Coronary artery (tissue), 2 donors: ENCODE measurements around the gene DLG2.

Experiments used
- DNase-seq: peaks from one replicate; pipeline ENCODE4 v3.0.0-alpha.2; 2017; ENCODE audit warnings: low spot score
- H3K27ac ChIP-seq, 2 donors: fragments of 200-600 bp; sonication (generic); one replicate each; pipeline ENCODE4 v1.5.1; 2016 to 2019
- H3K4me3 ChIP-seq: fragments of 200-600 bp; sonication (generic); 2 replicates; pipeline ENCODE4 v1.5.1; 2016; ENCODE audit warnings: mild to moderate bottlenecking, moderate library complexity
- CTCF ChIP-seq: fragments of 200-600 bp; sonication (generic); IDR thresholded peaks from one replicate; pipeline ENCODE4 v1.5.1; 2019; ENCODE audit warnings: antibody characterized with exemption

DLG2 gene

GRCh38 chr11:83785942-83786341 is 1841.2 kb downstream of the DLG2 start:
- TF ChIP-seq CTCF = no peak

GRCh38 chr11:83784419-83784818 is 1842.7 kb downstream of the DLG2 start:
- Histone ChIP-seq H3K4me3 (no peak overlapping the region), H3K27ac (no peak overlapping the region)
- TF ChIP-seq CTCF = no peak
- no peak for DNase-seq

More at GRCh38 chr11:83785942-83786341, 1841.2 kb downstream of the DLG2 start:
- Histone ChIP-seq H3K27ac (no peak overlapping the region), H3K4me3 (no peak overlapping the region)
- no peak for DNase-seq

- no peak for DNase-seq
These were observed 1844.8 kb downstream of the DLG2 start for GRCh38 chr11:83782329-83782728.

GRCh38 chr11:83779876-83780275 is 1847.3 kb downstream of the DLG2 start:
- no peak overlapping the region for H3K4me3 ChIP-seq
- DNase-seq = no peak
- no peak overlapping the region for H3K27ac ChIP-seq
- no peak for TF ChIP-seq CTCF

More at GRCh38 chr11:83782329-83782728, 1844.8 kb downstream of the DLG2 start:
- TF ChIP-seq CTCF = no peak
- Histone ChIP-seq H3K4me3 (no peak overlapping the region), H3K27ac (no peak overlapping the region)

- TF ChIP-seq CTCF = no peak
- no peak overlapping the region for H3K4me3 ChIP-seq
- no peak for DNase-seq
- H3K27ac ChIP-seq = no peak overlapping the region
These were observed 1848.5 kb downstream of the DLG2 start for GRCh38 chr11:83778596-83778995.

GRCh38 chr11:83773950-83774880 is 1852.9 kb downstream of the DLG2 start:
- no peak for TF ChIP-seq CTCF
- no peak for DNase-seq
- no peak overlapping the region for H3K4me3 ChIP-seq
- H3K27ac ChIP-seq = no peak overlapping the region

GRCh38 chr11:83768489-83768888 is 1858.7 kb downstream of the DLG2 start:
- no peak overlapping the region for H3K27ac ChIP-seq
- no peak overlapping the region for H3K4me3 ChIP-seq
- no peak for DNase-seq
- no peak for TF ChIP-seq CTCF
